HCT116 (cell line): Measurements from ENCODE around the gene C1orf50.

Source experiments
- CEBPB ChIP-seq: IDR thresholded peaks from 2 replicates; pipeline ENCODE4 v1.6.1; 2012; ENCODE audit warnings: low read depth
- CTCF ChIP-seq, 3 experiments: fragments of 200-600 bp in 1 of 3; sonication (generic) in 1 of 3; IDR thresholded peaks in 2 of 3; conservative IDR thresholded peaks in 1 of 3; 2 replicates each; pipeline ENCODE4 v1.5.1; 2012 to 2017; ENCODE audit warnings: low read depth in 2 of 3, low read length in 2 of 3, antibody characterized with exemption in 1 of 3, borderline replicate concordance in 1 of 3, control low read depth in 1 of 3, mild to moderate bottlenecking in 1 of 3, mixed read lengths in 1 of 3, mixed run types in 1 of 3, moderate library complexity in 1 of 3; ENCODE audit not compliant: insufficient read depth in 1 of 3
- EZH2 ChIP-seq: fragments of 200-600 bp; sonication (generic); IDR thresholded peaks from 2 replicates; pipeline ENCODE4 v1.6.1; 2017; ENCODE audit warnings: antibody characterized with exemption, mixed run types
- EZH2phosphoT487 ChIP-seq: fragments of 200-600 bp; IDR thresholded peaks from 2 replicates; pipeline ENCODE4 v1.6.1; 2018; ENCODE audit warnings: antibody characterized with exemption, borderline replicate concordance
- POLR2A ChIP-seq: IDR thresholded peaks from 2 replicates; pipeline ENCODE4 v1.7.0; 2011; ENCODE audit warnings: borderline replicate concordance; ENCODE audit not compliant: insufficient read depth, insufficient read length; ENCODE audit errors: extremely low read depth
- POLR2AphosphoS5 ChIP-seq: IDR thresholded peaks from 2 replicates; pipeline ENCODE4 v1.6.1; 2011; ENCODE audit warnings: mild to moderate bottlenecking, low read depth, low read length, moderate library complexity
- RAD21 ChIP-seq: IDR thresholded peaks from 2 replicates; pipeline ENCODE4 v1.6.1; 2012; ENCODE audit warnings: low read depth, mild to moderate bottlenecking
- SRF ChIP-seq: IDR thresholded peaks from 2 replicates; pipeline ENCODE4 v1.6.1; 2012; ENCODE audit warnings: low read depth

DNA sequence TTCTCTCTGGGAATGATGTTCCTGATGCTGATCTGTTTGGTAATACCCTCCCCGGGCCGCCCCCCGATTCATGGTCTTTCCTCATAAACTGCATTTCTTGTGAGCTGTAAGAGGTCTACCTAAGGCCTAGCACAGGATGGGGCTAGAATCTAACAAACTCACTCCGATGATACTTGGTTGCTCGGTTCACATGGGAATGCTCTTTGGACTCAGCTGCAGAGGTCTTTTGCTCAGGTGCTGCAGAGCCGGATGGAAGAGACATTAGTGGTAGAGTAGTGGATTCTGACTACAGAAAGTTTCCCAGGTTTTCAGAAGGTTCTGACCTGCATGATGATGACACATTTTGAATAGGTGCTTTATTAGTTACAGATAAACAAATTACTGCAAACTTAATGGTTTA is 9.5 kb downstream of the C1orf50 start:
- TF ChIP-seq POLR2AphosphoS5, result no peak
- no peak for TF ChIP-seq CTCF (IDR thresholded peaks at IDR 0.05 in 2 of 3, conservative IDR thresholded peaks at IDR 0.05 in 1 of 3; ENCODE audit: borderline replicate concordance in 1 of 3, insufficient read depth in 1 of 3, low read depth in 2 of 3, low read length in 2 of 3)
- no peak for TF ChIP-seq EZH2phosphoT487
- TF ChIP-seq POLR2A, result no peak
- TF ChIP-seq EZH2, result no peak
- TF ChIP-seq SRF, result no peak
- TF ChIP-seq RAD21, result no peak
- TF ChIP-seq CEBPB, result no peak
